Thyroid gland (tissue), 4 donors: ENCODE data around the gene PFKFB2. TPM values are rescaled to one million over a fixed set of nuclear protein-coding genes. Genes with fewer than 3 reads are reported as not detected.

Experiments
- DNase-seq, 2 donors: peaks; one replicate each; pipeline ENCODE4 v3.0.0-alpha.2; 2019
- H3K27ac ChIP-seq, 3 donors: fragments of 200-600 bp; sonication (generic); 1 replicate in 2 of 3; 2 replicates in 1 of 3; pipeline ENCODE4 v1.5.1; 2016 to 2019; ENCODE audit warnings: mild to moderate bottlenecking in 1 of 3, moderate library complexity in 1 of 3
- H3K27me3 ChIP-seq: fragments of 200-600 bp; sonication (generic); one replicate; pipeline ENCODE4 v1.5.1; 2019
- H3K36me3 ChIP-seq, 2 donors: fragments of 200-600 bp; sonication (generic); one replicate each; pipeline ENCODE4 v1.5.1; 2016 to 2019
- H3K4me1 ChIP-seq, 2 donors: fragments of 200-600 bp; sonication (generic); one replicate each; pipeline ENCODE4 v1.5.1; 2017 to 2019
- H3K4me3 ChIP-seq, 3 donors: fragments of 200-600 bp; sonication (generic); replicated peaks in 1 of 3; 1 replicate in 2 of 3; 2 replicates in 1 of 3; pipeline ENCODE4 v1.5.1; 2016; ENCODE audit warnings: mild to moderate bottlenecking in 1 of 3
- H3K9me3 ChIP-seq: fragments of 200-600 bp; sonication (generic); one replicate; pipeline ENCODE4 v1.5.1; 2017
- CTCF ChIP-seq, 6 experiments: fragments of 200-600 bp in 3 of 6; fragments of 450-650 bp in 3 of 6; sonication (generic) in 3 of 6; IDR thresholded peaks; one replicate each; pipeline ENCODE4 v1.5.1; 2016 to 2019; ENCODE audit warnings: antibody characterized with exemption in 6 of 6, mild to moderate bottlenecking in 2 of 6, inconsistent platforms in 1 of 6, moderate library complexity in 1 of 6
- POLR2A ChIP-seq, 2 donors: fragments of 450-650 bp; IDR thresholded peaks; one replicate each; pipeline ENCODE4 v1.6.1; 2017; ENCODE audit warnings: antibody characterized with exemption in 2 of 2, mild to moderate bottlenecking in 2 of 2, moderate library complexity in 1 of 2
- WGBS, 2 donors: methylation state at CpG; one replicate each; pipeline ENCODE4 v1.1.5; 2017; 5-methylcytosine and 5-hydroxymethylcytosine counted together
- intact Hi-C: fragments of 100-400 bp; cut with DNase I; formaldehyde crosslinking; loops from one replicate; pipeline ENCODE4 v1.15.1; 2023
- total RNA-seq, 4 donors: library from RNA; depleted of rRNA; stranded (reverse); fragments of >200 nt; gene quantifications; one replicate each; pipeline ENCODE4 v1.2.3, GENCODE V29; 2016

The PFKFB2 gene
- total RNA-seq, 4 donors from 2014 or later: 87.7 to 191 (median 110) TPM

DNA sequence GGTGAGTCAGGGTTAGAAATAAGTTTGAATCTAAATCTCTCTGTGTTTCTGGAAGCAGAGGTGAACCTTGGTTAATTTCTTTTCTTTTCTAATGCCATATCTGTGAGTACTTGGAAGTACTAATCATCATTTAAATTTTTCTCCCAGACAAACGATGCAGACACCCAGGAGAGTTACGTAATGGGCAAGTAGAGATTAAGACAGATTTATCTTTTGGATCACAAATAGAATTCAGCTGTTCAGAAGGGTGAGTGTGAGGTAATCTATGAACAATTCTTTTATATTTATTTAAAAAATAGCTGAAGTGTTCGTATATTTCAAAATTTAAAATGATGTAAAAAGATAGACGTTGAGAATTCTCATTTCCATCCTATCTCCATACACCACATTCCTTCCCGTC lies 62.2 kb downstream of the PFKFB2 start:
- Histone ChIP-seq H3K9me3 (no peaks in the 10 kb centered on the region), H3K27me3 (no peaks in the 10 kb centered on the region), H3K27ac (no peak overlapping the region), H3K4me1 (no peaks in the 10 kb centered on the region), H3K4me3 (no peak overlapping the region), H3K36me3 (no peaks in the 10 kb centered on the region)
- WGBS, 2 donors: 78 to 82% methylated on average over 5 of the region's 5 CpGs
- TF ChIP-seq POLR2A (IDR thresholded peaks at IDR 0.05): no peak
- TF ChIP-seq CTCF (IDR thresholded peaks at IDR 0.05): no peak
- DNase-seq: no peak
- intact Hi-C loops: no loop called here

DNA sequence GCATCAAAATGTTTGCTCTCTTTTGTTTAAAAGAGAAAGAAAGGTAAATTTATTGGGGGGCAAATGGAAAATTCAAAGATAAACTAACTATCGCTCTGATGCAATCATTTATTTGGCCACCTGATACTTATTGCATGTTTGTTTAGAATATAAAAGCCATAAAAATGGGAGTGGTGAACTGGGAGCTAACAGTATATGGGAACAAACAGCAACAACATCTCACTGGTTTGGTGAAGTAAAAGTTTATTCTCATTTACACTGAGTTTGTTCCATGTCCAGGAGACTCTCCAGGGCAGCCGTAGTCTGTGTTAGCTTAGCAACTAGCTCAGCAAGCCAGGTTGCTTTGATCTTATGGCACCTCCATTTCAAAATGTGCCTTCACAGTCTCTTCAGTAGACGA lies 71.3 kb downstream of the PFKFB2 start:
- Histone ChIP-seq H3K27me3 (no peaks in the 10 kb centered on the region), H3K27ac (no peak overlapping the region), H3K4me3 (no peak overlapping the region), H3K9me3 (no peaks in the 10 kb centered on the region), H3K4me1 (no peaks in the 10 kb centered on the region), H3K36me3 (no peaks in the 10 kb centered on the region)
- intact Hi-C loops: no loop called here
- no peak for DNase-seq
- WGBS, 2 donors: 81 to 88% methylated on average over 3 of the region's 3 CpGs
- no peak for TF ChIP-seq CTCF (IDR thresholded peaks at IDR 0.05)
- TF ChIP-seq POLR2A (IDR thresholded peaks at IDR 0.05): no peak

DNA sequence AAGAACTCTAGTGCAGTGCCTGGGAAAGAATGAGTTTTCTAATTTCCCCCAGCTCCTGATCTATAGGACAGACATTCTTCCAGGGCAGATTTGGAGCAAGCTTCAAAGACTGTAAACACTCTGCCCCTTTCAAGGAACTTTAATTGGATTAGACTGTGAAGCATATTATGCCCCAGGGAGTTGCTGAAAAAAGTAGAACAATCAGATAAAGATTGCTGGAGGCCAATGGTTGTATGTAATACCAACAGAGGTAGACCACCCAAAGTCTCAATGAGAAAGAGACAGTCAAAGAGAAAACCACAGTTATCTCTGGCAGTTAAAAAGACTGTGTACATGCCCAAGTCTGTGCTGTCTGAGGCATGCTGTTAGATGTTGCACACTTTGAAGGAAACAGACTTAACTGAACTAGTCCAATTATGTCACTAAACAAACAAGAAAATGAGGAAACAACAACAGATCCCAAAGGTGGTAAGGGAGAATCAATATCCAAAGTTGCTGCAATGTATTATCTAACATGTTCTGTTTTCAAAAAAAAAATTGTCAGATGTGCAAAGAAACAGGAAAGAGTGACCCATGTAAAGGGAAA lies 75.4 kb downstream of the PFKFB2 start:
- Histone ChIP-seq H3K36me3 (no peaks in the 10 kb centered on the region), H3K4me1 (no peaks in the 10 kb centered on the region), H3K27ac (no peak overlapping the region), H3K4me3 (no peak overlapping the region), H3K27me3 (no peaks in the 10 kb centered on the region), H3K9me3 (no peaks in the 10 kb centered on the region)
- intact Hi-C loops: no loop called here
- no peak for TF ChIP-seq POLR2A (IDR thresholded peaks at IDR 0.05)
- TF ChIP-seq CTCF (IDR thresholded peaks at IDR 0.05): no peak
- DNase-seq: no peak

DNA sequence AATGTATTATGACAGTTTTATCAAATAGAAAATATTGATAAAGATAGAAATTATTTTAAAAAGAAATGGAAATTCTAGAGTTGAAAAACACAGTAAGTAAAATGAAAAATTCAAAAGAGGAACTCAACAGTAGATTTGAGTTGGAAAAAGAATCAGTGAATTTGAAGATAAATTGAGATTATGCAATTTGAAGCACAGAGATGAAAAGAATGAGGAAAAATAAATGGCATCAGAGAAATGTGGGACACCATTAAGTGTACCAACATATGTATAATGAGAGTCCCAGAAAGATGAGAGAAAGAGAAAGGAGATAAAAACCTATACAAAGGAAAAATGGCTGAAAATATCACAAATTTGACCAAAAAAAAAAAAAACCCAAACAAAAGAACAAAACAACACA lies 76.0 kb downstream of the PFKFB2 start:
- intact Hi-C loops: no loop called here
- H3K36me3 ChIP-seq: no peaks in the 10 kb centered on the region

More for the DNA sequence above, 76.0 kb downstream of the PFKFB2 start:
- TF ChIP-seq CTCF (IDR thresholded peaks at IDR 0.05) (no peak), POLR2A (IDR thresholded peaks at IDR 0.05) (no peak)
- H3K9me3 ChIP-seq: no peaks in the 10 kb centered on the region
- no peaks in the 10 kb centered on the region for H3K27me3 ChIP-seq
- H3K27ac ChIP-seq: no peak overlapping the region
- no peak overlapping the region for H3K4me3 ChIP-seq
- DNase-seq: no peak
- H3K4me1 ChIP-seq: no peaks in the 10 kb centered on the region

Other genes with a start within 250 kb of the PFKFB2 start
- gene IL20, start 187.7 kb upstream of the PFKFB2 start, total RNA-seq: not detected
- not detected for gene IL24, start 155.8 kb upstream of the PFKFB2 start, total RNA-seq
- 1 to 10 TPM; 1.2 to 5.2 (median 3.0) TPM for gene FCMR, start 131.3 kb upstream of the PFKFB2 start, total RNA-seq
- 1 to 10 TPM in 1 of 4 donors, under 1 TPM in 2, not detected in 1; 0.11 to 1.2 (median 0.75) TPM for gene PIGR, start 106.8 kb upstream of the PFKFB2 start, total RNA-seq
- gene FCAMR, start 82.8 kb upstream of the PFKFB2 start, total RNA-seq: not detected
- gene C1orf116, start 20.5 kb upstream of the PFKFB2 start, total RNA-seq: 10 to 100 TPM in 3 of 4 donors, 1 to 10 TPM in 1; 7.1 to 24.6 (median 13.3) TPM
- 10 to 100 TPM; 11.6 to 17.7 (median 13.5) TPM for gene YOD1, start 2.1 kb upstream of the PFKFB2 start, total RNA-seq
- gene C4BPB, start 35.6 kb downstream of the PFKFB2 start, total RNA-seq: not detected
- not detected for gene C4BPA, start 51.0 kb downstream of the PFKFB2 start, total RNA-seq